Measurements from ENCODE around the gene IMMP2L.
A peak's percentile ranks its signal among the peaks of the same experiment; 100 is the strongest.

The IMMP2L gene

GRCh38 chr7:111092406-111093236, 469.7 kb downstream of the IMMP2L start:
- H3K27ac ChIP-seq: no peak overlapping the region
- no peak for TF ChIP-seq CTCF (conservative IDR thresholded peaks at IDR 0.05)
- no peak for TF ChIP-seq ZFX (IDR thresholded peaks at IDR 0.05)

GRCh38 chr7:111091593-111092358, 470.5 kb downstream of the IMMP2L start:
- H3K27ac ChIP-seq: no peak overlapping the region
- TF ChIP-seq CTCF (conservative IDR thresholded peaks at IDR 0.05) (no peak), ZFX (IDR thresholded peaks at IDR 0.05) (no peak)

GRCh38 chr7:111090846-111091245, 471.4 kb downstream of the IMMP2L start, which contains the start of gene LRRN3:
LRRN3 (plus strand) TSS chr7:111091127; CDS start chr7:111122773, 31,646 bp downstream.
- TF ChIP-seq CTCF (conservative IDR thresholded peaks at IDR 0.05) (no peak), ZFX (IDR thresholded peaks at IDR 0.05) (no peak)
- H3K27ac ChIP-seq: no peak within 1 kb of the TSS

GRCh38 chr7:111089822-111090426, 472.4 kb downstream of the IMMP2L start:
- no peak for TF ChIP-seq ZFX (IDR thresholded peaks at IDR 0.05)
- peak; percentile 95 for TF ChIP-seq CTCF (conservative IDR thresholded peaks at IDR 0.05)
- H3K27ac ChIP-seq: no peak overlapping the region

- no peak overlapping the region for H3K27ac ChIP-seq
- TF ChIP-seq ZFX (IDR thresholded peaks at IDR 0.05) (no peak), CTCF (conservative IDR thresholded peaks at IDR 0.05) (no peak)
These were observed 474.0 kb downstream of the IMMP2L start for GRCh38 chr7:111088328-111088727.

GRCh38 chr7:111086532-111086931, 475.8 kb downstream of the IMMP2L start:
- no peak for TF ChIP-seq CTCF (conservative IDR thresholded peaks at IDR 0.05)
- TF ChIP-seq ZFX (IDR thresholded peaks at IDR 0.05): no peak
- H3K27ac ChIP-seq: no peak overlapping the region

Measured in C4-2B (cell line).